ENCODE measurements around the gene TPSG1. TPM values are rescaled to one million over a fixed set of nuclear protein-coding genes. Genes with fewer than 3 reads are reported as not detected.
"Not testable (repeated sequence)": the region's sequence is repeated elsewhere in the genome, so short reads cannot be mapped to it uniquely, and the experiment has no call there.

Gene TPSG1
- total RNA-seq, 1 donor from 2014 or later, result not detected

- DNase-seq; H3K4me1 Mint-ChIP-seq; H3K27me3 Mint-ChIP-seq; H3K36me3 Mint-ChIP-seq (ENCODE audit: low read depth); H3K4me3 Mint-ChIP-seq; H3K27ac Mint-ChIP-seq; H3K9me3 Mint-ChIP-seq; intact Hi-C loops (cut with micrococcal nuclease): not testable (repeated sequence)
These were observed 23.0 kb upstream of the TPSG1 start for GRCh38 chr16:1247903-1248537.

- Mint-ChIP-seq H3K9me3 (no peaks in the 10 kb centered on the region), H3K4me3 (no peak overlapping the region), H3K4me1 (peaks cover 4% of the 10 kb centered on the region), H3K27me3 (peaks cover 4% of the 10 kb centered on the region), H3K27ac (no peak overlapping the region), H3K36me3 (ENCODE audit: low read depth) (no peaks in the 10 kb centered on the region)
- DNase-seq, result no peak
- intact Hi-C loops (cut with micrococcal nuclease), result no loop called here
These were observed 20.5 kb upstream of the TPSG1 start for GRCh38 chr16:1245452-1246020.

GRCh38 chr16:1244881-1245280, 19.8 kb upstream of the TPSG1 start:
- no peak for DNase-seq
- Mint-ChIP-seq H3K27ac (no peak overlapping the region), H3K4me3 (no peak overlapping the region), H3K27me3 (peaks cover 4% of the 10 kb centered on the region), H3K9me3 (no peaks in the 10 kb centered on the region), H3K4me1 (peaks cover 4% of the 10 kb centered on the region), H3K36me3 (ENCODE audit: low read depth) (no peaks in the 10 kb centered on the region)
- intact Hi-C loops (cut with micrococcal nuclease), result no loop called here

GRCh38 chr16:1243907-1244850, 19.1 kb upstream of the TPSG1 start:
- H3K36me3 Mint-ChIP-seq (ENCODE audit: low read depth); DNase-seq; H3K27ac Mint-ChIP-seq; H3K27me3 Mint-ChIP-seq; H3K4me3 Mint-ChIP-seq; H3K4me1 Mint-ChIP-seq; intact Hi-C loops (cut with micrococcal nuclease); H3K9me3 Mint-ChIP-seq: not testable (repeated sequence)

- intact Hi-C loops (cut with micrococcal nuclease); H3K4me1 Mint-ChIP-seq: not testable (repeated sequence)
These were observed 18.3 kb upstream of the TPSG1 start for GRCh38 chr16:1243363-1243762.

GRCh38 chr16:1241081-1241480, 16.0 kb upstream of the TPSG1 start:
- DNase-seq; H3K36me3 Mint-ChIP-seq (ENCODE audit: low read depth); H3K27ac Mint-ChIP-seq; H3K4me1 Mint-ChIP-seq; intact Hi-C loops (cut with micrococcal nuclease); H3K27me3 Mint-ChIP-seq; H3K9me3 Mint-ChIP-seq; H3K4me3 Mint-ChIP-seq: not testable (repeated sequence)

More at GRCh38 chr16:1243363-1243762, 18.3 kb upstream of the TPSG1 start:
- H3K9me3 Mint-ChIP-seq; H3K4me3 Mint-ChIP-seq; H3K27ac Mint-ChIP-seq; H3K36me3 Mint-ChIP-seq (ENCODE audit: low read depth); DNase-seq; H3K27me3 Mint-ChIP-seq: not testable (repeated sequence)

- intact Hi-C loops (cut with micrococcal nuclease); H3K27ac Mint-ChIP-seq; H3K36me3 Mint-ChIP-seq (ENCODE audit: low read depth); H3K4me3 Mint-ChIP-seq; H3K27me3 Mint-ChIP-seq; H3K9me3 Mint-ChIP-seq; H3K4me1 Mint-ChIP-seq; DNase-seq: not testable (repeated sequence)
These were observed 15.4 kb upstream of the TPSG1 start, which contains the start of gene TPSAB1 for GRCh38 chr16:1240436-1240835. Gene TPSAB1 (plus strand): TSS chr16:1240705. CDS start chr16:1240939, 234 bp downstream.

- intact Hi-C loops (cut with micrococcal nuclease); H3K36me3 Mint-ChIP-seq (ENCODE audit: low read depth); DNase-seq; H3K27me3 Mint-ChIP-seq; H3K27ac Mint-ChIP-seq; H3K4me1 Mint-ChIP-seq; H3K4me3 Mint-ChIP-seq; H3K9me3 Mint-ChIP-seq: not testable (repeated sequence)
These were observed 14.5 kb upstream of the TPSG1 start for GRCh38 chr16:1239575-1239974.

GRCh38 chr16:1238909-1239308, 13.8 kb upstream of the TPSG1 start:
- H3K36me3 Mint-ChIP-seq (ENCODE audit: low read depth); H3K9me3 Mint-ChIP-seq; DNase-seq; H3K4me3 Mint-ChIP-seq; H3K27ac Mint-ChIP-seq; intact Hi-C loops (cut with micrococcal nuclease); H3K4me1 Mint-ChIP-seq; H3K27me3 Mint-ChIP-seq: not testable (repeated sequence)

- intact Hi-C loops (cut with micrococcal nuclease), result no loop called here
These were observed 12.9 kb upstream of the TPSG1 start for GRCh38 chr16:1237990-1238389.

GRCh38 chr16:1236659-1237058, 11.6 kb upstream of the TPSG1 start:
- H3K4me1 Mint-ChIP-seq; H3K9me3 Mint-ChIP-seq; intact Hi-C loops (cut with micrococcal nuclease); H3K27me3 Mint-ChIP-seq; DNase-seq; H3K27ac Mint-ChIP-seq; H3K4me3 Mint-ChIP-seq; H3K36me3 Mint-ChIP-seq (ENCODE audit: low read depth): not testable (repeated sequence)

More at GRCh38 chr16:1237990-1238389, 12.9 kb upstream of the TPSG1 start:
- no peak overlapping the region for H3K4me3 Mint-ChIP-seq
- no peak overlapping the region for H3K27ac Mint-ChIP-seq
- no peaks in the 10 kb centered on the region for H3K4me1 Mint-ChIP-seq
- no peaks in the 10 kb centered on the region for H3K9me3 Mint-ChIP-seq
- no peak for DNase-seq
- no peaks in the 10 kb centered on the region for H3K27me3 Mint-ChIP-seq
- H3K36me3 Mint-ChIP-seq (ENCODE audit: low read depth), result no peaks in the 10 kb centered on the region

- H3K36me3 Mint-ChIP-seq (ENCODE audit: low read depth); H3K27ac Mint-ChIP-seq; intact Hi-C loops (cut with micrococcal nuclease): not testable (repeated sequence)
These were observed 7.1 kb upstream of the TPSG1 start for GRCh38 chr16:1232049-1232748.

GRCh38 chr16:1231301-1231700, 6.2 kb upstream of the TPSG1 start:
- DNase-seq; H3K4me1 Mint-ChIP-seq; H3K27ac Mint-ChIP-seq; H3K36me3 Mint-ChIP-seq (ENCODE audit: low read depth); intact Hi-C loops (cut with micrococcal nuclease); H3K9me3 Mint-ChIP-seq; H3K4me3 Mint-ChIP-seq; H3K27me3 Mint-ChIP-seq: not testable (repeated sequence)

More at GRCh38 chr16:1232049-1232748, 7.1 kb upstream of the TPSG1 start:
- not testable (repeated sequence) for H3K27me3 Mint-ChIP-seq, H3K4me3 Mint-ChIP-seq, H3K4me1 Mint-ChIP-seq, DNase-seq, H3K9me3 Mint-ChIP-seq

All from activated CD4-positive, alpha-beta T cell treated with anti-CD3 and anti-CD28 coated beads, Interleukin-2, amount 10 ng/mL, durations not matched to agents 24 days and 14 days (primary cell).